SK-N-DZ (cell line): ENCODE results near the gene LAT.
A peak's percentile ranks its signal among the peaks of the same experiment; 100 is the strongest.

Experiments
- DNase-seq: peaks from one replicate; pipeline ENCODE4 v3.0.0-alpha.2; 2015; ENCODE audit warnings: low spot score

Gene LAT

DNA sequence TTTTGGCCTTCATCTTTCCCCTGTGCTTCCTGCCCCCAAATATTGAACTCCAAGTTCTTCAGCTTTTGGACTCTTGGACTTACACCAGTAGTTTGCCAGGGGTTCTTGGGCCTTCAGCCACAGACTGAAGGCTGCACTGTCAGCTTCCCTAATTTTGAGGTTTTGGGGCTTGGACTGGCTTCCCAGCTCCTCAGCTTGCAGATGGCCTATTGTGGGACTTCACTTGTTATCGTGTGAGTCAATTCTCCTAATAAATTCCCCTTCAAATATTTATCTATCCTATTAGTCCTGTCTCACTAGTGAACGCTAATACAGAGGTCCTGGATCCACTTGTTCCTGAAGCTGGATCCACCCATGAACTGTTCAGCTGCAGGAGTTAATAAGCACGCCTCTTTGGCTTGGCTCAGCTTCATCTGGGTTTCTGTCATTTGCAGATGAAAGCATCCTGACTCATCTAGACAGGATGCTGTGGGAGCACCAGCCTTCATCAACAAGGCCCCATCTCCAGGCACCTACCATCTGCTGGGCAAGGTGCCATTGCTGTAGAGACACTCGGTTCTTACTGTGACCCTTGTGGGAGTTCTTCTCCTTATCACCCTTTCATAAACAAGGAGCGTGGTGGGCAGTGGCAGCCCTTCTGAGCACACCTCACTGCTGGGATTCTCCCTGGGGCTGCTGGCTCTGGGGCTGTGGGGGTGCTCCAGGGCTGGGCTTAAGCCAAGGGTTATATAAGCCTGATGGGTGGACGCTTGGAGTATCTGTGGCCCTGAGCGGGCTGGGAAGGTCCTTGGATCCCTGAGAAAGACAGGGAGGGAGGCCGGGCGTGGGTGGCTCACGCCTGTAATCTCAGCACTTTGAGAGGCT is 23.1 kb downstream of the LAT start:
- DNase-seq: no peak

DNA sequence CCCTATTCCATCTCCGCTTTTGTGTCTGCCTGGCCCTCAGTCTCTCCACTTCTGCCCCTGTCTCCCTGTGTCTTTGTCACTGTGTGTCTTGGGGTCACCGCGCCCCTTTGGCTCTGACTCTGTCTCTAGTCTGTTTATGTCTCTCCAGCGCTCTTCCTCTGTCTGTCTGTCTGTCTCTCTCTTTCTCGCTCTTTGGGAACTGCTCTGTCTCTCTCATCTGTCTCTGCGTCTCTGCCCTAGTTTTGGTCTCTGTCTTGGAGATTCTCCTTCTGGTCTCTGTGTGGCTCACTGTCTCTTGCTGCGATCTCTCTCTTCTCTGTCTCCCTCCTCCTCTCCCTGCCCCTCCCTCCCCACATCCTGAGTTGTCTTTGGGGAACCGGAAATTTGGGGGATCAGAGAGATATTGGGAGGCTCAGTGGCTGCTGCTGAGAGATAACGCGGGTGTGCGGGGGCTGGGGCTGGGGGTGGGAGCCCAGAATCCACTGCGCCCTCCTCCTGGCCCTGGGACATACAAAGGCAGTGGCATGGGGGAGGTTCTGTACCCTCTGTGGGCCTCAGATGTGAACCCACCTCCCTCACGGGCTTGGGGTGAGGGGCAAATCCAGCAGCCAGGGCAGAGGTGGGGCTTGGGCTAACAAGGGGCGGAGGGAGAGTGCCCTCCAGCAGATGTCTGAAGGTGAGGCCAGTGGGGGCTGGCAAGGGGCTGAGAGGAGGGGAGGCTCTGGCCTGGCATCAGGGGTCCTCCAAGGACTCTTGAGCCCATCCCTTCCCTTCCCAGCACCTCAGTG is 24.4 kb downstream of the LAT start:
- no peak for DNase-seq

- no peak for DNase-seq
Observed at GRCh38 chr16:29009838-29010166, 24.9 kb downstream of the LAT start.

DNA sequence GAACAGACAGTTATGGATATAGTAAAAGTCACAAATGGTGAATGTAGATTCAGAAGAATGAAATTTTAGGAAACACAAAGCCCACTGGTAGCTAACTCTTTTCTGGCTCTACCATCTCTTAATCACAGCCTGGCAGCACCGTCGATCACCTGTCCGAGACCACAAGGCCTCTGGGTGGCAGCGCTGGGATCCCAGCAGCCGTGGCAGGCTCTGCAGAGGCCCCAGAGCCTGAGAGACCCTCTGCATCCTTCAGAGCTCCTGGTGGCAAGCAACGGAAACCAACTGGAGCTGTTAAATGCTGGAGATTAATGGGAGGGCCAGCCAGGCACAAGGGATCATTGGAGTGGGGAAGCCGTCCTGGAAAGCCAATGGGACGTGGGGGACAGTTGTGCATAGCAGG is 26.3 kb downstream of the LAT start:
- DNase-seq: no peak

GRCh38 chr16:29011851-29012250 is 27.0 kb downstream of the LAT start:
- no peak for DNase-seq

- no peak for DNase-seq
Observed at GRCh38 chr16:29012913-29013553, 28.2 kb downstream of the LAT start.

- no peak for DNase-seq
Observed at GRCh38 chr16:29014561-29015069, 29.8 kb downstream of the LAT start.

GRCh38 chr16:29022196-29022595 is 37.3 kb downstream of the LAT start:
- DNase-seq: no peak

DNA sequence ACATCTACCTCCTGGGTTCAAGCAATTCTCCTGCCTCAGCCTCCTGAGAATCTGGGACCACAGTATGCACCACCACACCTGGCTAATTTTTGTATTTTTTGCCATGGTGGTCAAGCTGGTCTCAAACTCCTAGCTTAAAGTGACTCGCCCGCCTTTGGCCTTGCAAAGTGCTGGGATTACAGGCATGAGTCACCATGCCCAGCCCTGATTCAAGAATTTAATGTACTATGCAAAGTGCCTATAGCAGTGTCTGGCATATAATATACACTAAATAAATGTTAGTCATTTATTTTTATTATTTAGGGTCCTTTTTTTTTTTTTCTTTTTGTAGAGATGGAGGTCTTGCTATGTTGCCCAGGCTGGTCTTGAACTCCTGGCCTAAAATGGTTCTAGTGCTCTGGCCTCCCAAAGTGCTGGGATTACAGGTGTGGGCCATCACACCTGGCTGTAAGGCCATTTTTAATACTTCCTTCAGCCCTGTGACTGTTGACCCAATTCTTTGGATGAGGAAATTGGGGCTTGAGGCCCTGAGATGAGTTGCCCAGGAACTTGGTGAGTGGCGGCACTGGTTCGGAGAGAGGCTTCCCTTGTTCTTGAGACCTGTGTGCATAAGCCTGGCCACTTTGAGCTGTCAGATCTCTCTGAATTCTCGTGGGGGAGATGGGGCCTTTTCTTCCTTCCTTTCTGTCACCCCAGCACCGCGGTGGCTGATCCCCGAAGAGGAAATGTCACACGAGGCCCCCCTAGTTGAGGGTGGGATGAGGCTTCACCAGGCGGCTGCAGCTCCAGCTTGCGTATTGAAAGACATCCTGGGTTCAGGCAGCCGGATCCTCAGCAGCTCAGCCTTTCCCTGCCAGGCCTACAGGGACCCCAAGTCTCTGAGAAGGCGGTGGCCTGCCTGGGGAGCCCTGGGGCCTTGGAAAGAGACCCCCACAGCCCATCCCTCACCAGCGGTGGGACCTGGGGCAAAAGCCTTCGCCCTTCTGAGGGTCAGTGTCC is 38.7 kb downstream of the LAT start:
- no peak for DNase-seq

GRCh38 chr16:29024278-29024677 is 39.4 kb downstream of the LAT start:
- DNase-seq: no peak

DNA sequence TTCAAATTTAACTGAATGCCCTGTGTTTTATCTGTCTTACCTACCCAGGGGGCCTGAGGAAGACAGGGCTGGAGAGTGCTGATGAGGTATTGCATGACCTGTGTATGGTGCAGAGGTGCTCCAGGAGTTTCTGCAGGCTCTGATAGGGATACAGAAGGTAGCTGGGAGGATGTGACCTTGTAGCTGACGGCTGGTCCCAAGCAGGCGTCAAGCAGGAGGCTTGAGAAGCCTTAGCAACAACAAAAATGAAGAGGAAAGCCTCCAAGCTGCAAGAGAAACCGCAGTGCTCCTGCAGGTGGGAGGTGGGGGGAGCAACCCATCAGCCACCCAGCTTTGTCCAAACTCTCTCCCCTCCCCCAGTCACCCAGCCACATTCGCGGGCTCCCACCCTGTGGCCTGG is 40.4 kb downstream of the LAT start:
- no peak for DNase-seq

DNA sequence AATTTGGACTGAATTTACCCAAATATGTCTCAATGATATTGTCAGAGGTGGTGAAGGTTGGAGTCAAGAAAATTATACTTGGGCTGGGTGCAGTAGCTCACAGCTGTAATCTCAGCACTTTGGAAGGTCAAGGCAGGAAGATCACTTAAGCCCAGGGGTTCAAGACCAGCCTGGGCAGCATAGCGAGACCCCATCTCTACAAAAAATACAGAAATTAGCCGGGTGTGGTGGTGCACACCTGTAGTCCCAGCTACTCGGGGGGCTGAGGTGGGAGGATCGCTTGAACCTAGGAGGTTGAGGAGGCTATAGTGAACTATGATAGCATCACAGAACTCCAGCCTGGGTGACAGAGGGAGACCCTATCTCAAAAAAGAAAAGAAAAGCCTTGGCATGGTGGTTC is 40.9 kb downstream of the LAT start:
- no peak for DNase-seq

DNA sequence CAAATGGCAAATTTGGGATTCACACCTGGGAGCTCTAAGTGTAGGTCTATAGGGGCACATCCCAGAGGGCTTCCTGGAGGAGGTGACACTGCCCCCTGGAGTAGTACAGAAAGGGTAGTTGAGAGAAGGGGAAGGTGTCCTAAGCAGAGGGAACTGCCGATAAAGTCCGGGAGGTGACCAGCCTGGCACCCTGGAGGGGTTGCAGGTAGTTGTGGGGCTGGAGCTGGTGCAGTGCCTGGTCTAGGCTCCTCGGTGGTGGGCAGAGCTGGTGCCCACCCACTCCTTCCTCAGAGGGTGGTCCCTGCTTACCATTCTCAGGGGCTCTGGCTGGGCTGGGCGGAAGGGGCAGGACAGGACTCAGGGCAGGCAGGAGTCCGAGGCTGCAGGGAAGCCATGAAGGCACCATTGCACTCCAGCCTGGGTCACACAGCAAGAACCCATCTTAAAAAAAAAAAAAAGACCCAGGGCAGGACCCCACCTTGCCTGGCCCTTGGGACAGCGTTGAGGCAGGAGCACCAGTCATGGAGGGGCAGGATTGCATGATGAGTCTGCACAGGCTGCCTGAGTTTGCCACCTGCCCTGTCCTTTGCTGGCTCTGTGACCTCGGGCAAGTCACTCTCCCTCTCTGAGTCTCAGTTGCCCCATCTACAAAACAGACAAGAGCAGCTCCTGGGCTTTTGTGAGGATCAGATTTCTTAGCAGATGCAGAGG is 43.8 kb downstream of the LAT start:
- DNase-seq: no peak

DNA sequence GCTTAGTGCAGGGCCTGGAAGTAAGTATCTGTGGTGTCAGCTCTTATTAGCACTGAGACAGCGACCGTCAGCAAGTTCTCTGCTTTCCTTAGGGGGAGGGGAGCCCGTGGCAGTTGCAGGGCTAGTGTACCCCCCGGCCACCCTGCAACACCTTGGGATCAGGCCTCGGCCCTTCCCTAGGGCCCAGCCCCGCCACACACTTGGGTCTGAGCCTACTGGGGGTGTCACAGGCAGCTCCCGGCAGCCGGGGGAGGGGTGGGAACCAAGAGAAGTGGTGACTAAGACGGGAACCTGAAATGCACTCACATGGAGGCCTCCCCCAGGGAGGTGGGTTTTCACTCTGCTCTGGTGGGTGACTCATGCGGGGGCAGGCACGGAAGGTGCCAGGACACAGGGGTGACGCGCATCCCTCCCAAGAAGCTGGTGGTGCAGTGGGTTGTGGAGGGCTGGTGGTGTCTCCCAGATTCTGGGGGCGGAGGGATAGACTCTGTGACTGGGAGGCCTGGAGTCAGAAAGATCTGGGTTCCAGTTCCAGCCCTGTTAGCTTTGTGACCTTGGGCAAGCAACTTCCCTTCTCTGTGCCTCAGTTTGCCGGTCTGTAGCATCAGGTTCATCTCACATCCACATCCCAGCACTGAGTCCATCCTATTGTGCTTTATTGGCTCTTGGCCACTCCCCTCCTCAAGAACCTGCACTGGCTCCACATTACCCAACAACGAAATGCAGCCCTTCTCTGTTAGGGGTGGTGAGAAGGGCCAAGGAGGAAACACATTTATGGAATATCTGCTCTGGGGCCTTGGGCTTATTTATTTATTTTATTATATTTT is 44.5 kb downstream of the LAT start:
- peak; percentile 35 for DNase-seq

- no peak for DNase-seq
Observed at GRCh38 chr16:29030086-29030840, 45.4 kb downstream of the LAT start.
